Measurements from ENCODE around the gene TMEM62. TPM values are rescaled to one million over a fixed set of nuclear protein-coding genes. Genes with fewer than 3 reads are reported as not detected.

Gene TMEM62
- total and polyA plus RNA-seq, 10 of the 15 experiments (the other 5 are each of a cell fraction or from before 2014, with no cell fraction given), result 7.0 to 26.8 (median 14.9) TPM

- Histone ChIP-seq H3K36me3 (ENCODE audit: control insufficient read depth in 2 of 2, insufficient read depth in 2 of 2, low read length in 1 of 2) (peaks cover 4 to 27% of the 10 kb centered on the region in 2 experiments; a peak in 3 of 4 replicates), H3K79me2 (ENCODE audit: control insufficient read depth, insufficient read depth, low read length) (peaks cover 15% of the 10 kb centered on the region), H4K20me1 (ENCODE audit: control insufficient read depth, insufficient read depth) (no peaks in the 10 kb centered on the region), H3K27me3 (replicated peaks in 1 of 2; ENCODE audit: control insufficient read depth in 2 of 2, insufficient read depth in 2 of 2, low read length in 1 of 2) (no peaks in the 10 kb centered on the region), H3K4me3 (no peak overlapping the region), H3K27ac (ENCODE audit: control insufficient read depth, insufficient read depth) (no peak overlapping the region), H3K4me2 (ENCODE audit: control insufficient read depth, insufficient read depth) (no peak overlapping the region), H3K4me1 (ENCODE audit: control insufficient read depth, insufficient read depth, low read length) (no peaks in the 10 kb centered on the region), H3K9ac (ENCODE audit: control insufficient read depth, insufficient read depth, low read length) (no peak overlapping the region), H3K9me3 (replicated peaks; ENCODE audit: control insufficient read depth, insufficient read depth, low read length) (no peaks in the 10 kb centered on the region), H2AFZ (ENCODE audit: control insufficient read depth, low read depth, low read length) (no peak overlapping the region)
- no TSS peak for BruUV-seq (replicated peaks)
- TF ChIP-seq TCF12 (IDR thresholded peaks at IDR 0.05; ENCODE audit: low read depth, low read length) (no peak), PAX5 (IDR thresholded peaks at IDR 0.05; ENCODE audit: borderline replicate concordance, low read depth, low read length) (no peak), EGR1 (IDR thresholded peaks at IDR 0.05; ENCODE audit: borderline replicate concordance in 1 of 2, low read depth in 2 of 2, low read length in 2 of 2) (no peak), IKZF1 (conservative IDR thresholded peaks at IDR 0.05) (no peak), CBFB (IDR thresholded peaks at IDR 0.05; ENCODE audit: low read depth) (no peak), NFXL1 (IDR thresholded peaks at IDR 0.05; ENCODE audit: borderline replicate concordance) (no peak), E2F8 (IDR thresholded peaks at IDR 0.05; ENCODE audit: low read depth, partially characterized antibody) (no peak), NFIC (IDR thresholded peaks at IDR 0.05; ENCODE audit: low read depth, low read length) (no peak), SKIL (IDR thresholded peaks at IDR 0.05; ENCODE audit: low read depth, poor library complexity, severe bottlenecking) (no peak), MXI1 (IDR thresholded peaks at IDR 0.05; ENCODE audit: low read depth, low read length) (no peak), HDGF (IDR thresholded peaks at IDR 0.05) (no peak), ESRRA (IDR thresholded peaks at IDR 0.05; ENCODE audit: low read length) (no peak), BHLHE40 (IDR thresholded peaks at IDR 0.05; ENCODE audit: borderline replicate concordance in 1 of 2, low read depth in 2 of 2, low read length in 1 of 2) (no peak), HDAC2 (IDR thresholded peaks at IDR 0.05) (no peak), EED (IDR thresholded peaks at IDR 0.05; ENCODE audit: low read depth) (no peak), SPI1 (IDR thresholded peaks at IDR 0.05; ENCODE audit: borderline replicate concordance, insufficient read depth, low read depth, low read length) (no peak)
- intact Hi-C loops (cut with micrococcal nuclease; ENCODE audit: unreplicated experiment), result loop anchor here (5.0 kb wide), 1 partner anchor 57 kb away; the partner anchor contains the start of gene TMEM62
- ChIA-PET RAD21 (ENCODE audit: unreplicated experiment) (no interaction called here), SMC1A (ENCODE audit: uncharacterized antibody, unreplicated experiment) (interaction anchor here (1.2 to 1.9 kb wide), 4 partner anchors 15 to 96 kb away, joined by 5 to 8 read pairs (median 6); no protein-coding TSS in a partner anchor), POLR2A (no interaction called here), CTCF (interaction anchor here (1.3 to 6.8 kb wide), 4 partner anchors 15 to 97 kb away, joined by 5 to 70 read pairs (median 20); partner anchors contain the start of gene TGM5)
- WGBS (ENCODE audit: insufficient coverage, insufficient replicate concordance, low lambda C conversion rate, missing lambda C conversion rate), result 96% methylated on average over 2 of the region's 2 CpGs
- FAIRE-seq (no peak), DNase-seq (ENCODE audit: low read depth, low spot score) (no peak), ATAC-seq (no peak)
- in situ Hi-C loops (cut with MboI), result no loop called here
Observed at GRCh38 chr15:43189296-43189695, 55.9 kb downstream of the TMEM62 start.

Data from GM12878 (cell line).